Measurements from ENCODE around the gene DIPK1B.

Gene DIPK1B

GRCh38 chr9:136751814-136752213 is 39.4 kb downstream of the DIPK1B start:
- TF ChIP-seq ZSCAN5A (tag by site-specific recombination; IDR thresholded peaks at IDR 0.05) (peak; percentile 97), SETDB1 (IDR thresholded peaks at IDR 0.05; ENCODE audit: insufficient read length, low read length) (peak; percentile 71), PRDM1 (tag by site-specific recombination; IDR thresholded peaks at IDR 0.05) (peak; percentile 67), ZNF133 (tag by site-specific recombination; IDR thresholded peaks at IDR 0.05) (no peak)
- H3K9me3 ChIP-seq (ENCODE audit: control insufficient read depth, insufficient read depth, low read depth, low read length): no peaks in the 10 kb centered on the region
- CTCF ChIA-PET: interaction anchor here (0.7 to 2.2 kb wide), 3 partner anchors 9 to 283 kb away, joined by 3 to 8 read pairs (median 3); no protein-coding TSS in a partner anchor
- POLR2A ChIA-PET: no interaction called here
- H3K36me3 ChIP-seq (ENCODE audit: control insufficient read depth in 2 of 2, insufficient read depth in 1 of 2, low read length in 2 of 2): no peaks in the 10 kb centered on the region
- no peak overlapping the region for H3K4me3 ChIP-seq (ENCODE audit: low read depth, low read length)
- H3K4me1 ChIP-seq (ENCODE audit: control insufficient read depth, insufficient read depth, low read length): no peaks in the 10 kb centered on the region
- no peak overlapping the region for H3K27ac ChIP-seq (ENCODE audit: extremely low read depth, low read depth, low read length)

- Histone ChIP-seq H3K36me3 (ENCODE audit: control insufficient read depth in 2 of 2, insufficient read depth in 1 of 2, low read length in 2 of 2) (no peaks in the 10 kb centered on the region), H3K4me3 (ENCODE audit: low read depth, low read length) (no peak overlapping the region), H3K27ac (ENCODE audit: extremely low read depth, low read depth, low read length) (no peak overlapping the region), H3K4me1 (ENCODE audit: control insufficient read depth, insufficient read depth, low read length) (no peaks in the 10 kb centered on the region), H3K9me3 (ENCODE audit: control insufficient read depth, insufficient read depth, low read depth, low read length) (no peaks in the 10 kb centered on the region)
- TF ChIP-seq ZNF138 (tag by site-specific recombination; IDR thresholded peaks at IDR 0.05; ENCODE audit: borderline replicate concordance): no peak
- no peak for TF ChIP-seq ATF2 (tag by site-specific recombination; IDR thresholded peaks at IDR 0.05; ENCODE audit: low read depth)
- TF ChIP-seq ZNF768 (tag by site-specific recombination; IDR thresholded peaks at IDR 0.05): no peak
- no peak for TF ChIP-seq ZNF513 (tag by site-specific recombination; IDR thresholded peaks at IDR 0.05)
- TF ChIP-seq ZNF114 (tag by site-specific recombination; IDR thresholded peaks at IDR 0.05): no peak
- no peak for TF ChIP-seq ZNF600 (tag by site-specific recombination; IDR thresholded peaks at IDR 0.05)
- TF ChIP-seq GLIS1 (tag by site-specific recombination; IDR thresholded peaks at IDR 0.05): no peak
- TF ChIP-seq ZBTB1 (tag by site-specific recombination; IDR thresholded peaks at IDR 0.05): no peak
- TF ChIP-seq OVOL3 (tag by site-specific recombination; IDR thresholded peaks at IDR 0.05): no peak
- CTCF ChIA-PET: interaction anchor here (0.6 to 0.8 kb wide), 3 partner anchors 26 to 886 kb away, joined by 3 read pairs; no protein-coding TSS in a partner anchor
- POLR2A ChIA-PET: no interaction called here
These were observed 41.1 kb downstream of the DIPK1B start for GRCh38 chr9:136753371-136754058.

GRCh38 chr9:136754059-136754572 is 41.7 kb downstream of the DIPK1B start:
- ChIA-PET CTCF (interaction anchor here (0.6 to 0.8 kb wide), 3 partner anchors 26 to 887 kb away, joined by 3 read pairs; no protein-coding TSS in a partner anchor), POLR2A (no interaction called here)
- H3K4me1 ChIP-seq (ENCODE audit: control insufficient read depth, insufficient read depth, low read length): no peaks in the 10 kb centered on the region
- no peaks in the 10 kb centered on the region for H3K9me3 ChIP-seq (ENCODE audit: control insufficient read depth, insufficient read depth, low read depth, low read length)
- no peak overlapping the region for H3K27ac ChIP-seq (ENCODE audit: extremely low read depth, low read depth, low read length)
- H3K36me3 ChIP-seq (ENCODE audit: control insufficient read depth in 2 of 2, insufficient read depth in 1 of 2, low read length in 2 of 2): no peaks in the 10 kb centered on the region
- no peak for TF ChIP-seq ZNF692 (tag by site-specific recombination; IDR thresholded peaks at IDR 0.05)
- no peak for TF ChIP-seq ZNF623 (tag by site-specific recombination; IDR thresholded peaks at IDR 0.05)
- no peak for TF ChIP-seq KLF8 (tag by site-specific recombination; IDR thresholded peaks at IDR 0.05)
- TF ChIP-seq SP2 (tag by site-specific recombination; IDR thresholded peaks at IDR 0.05): no peak
- TF ChIP-seq ZNF266 (tag by site-specific recombination; IDR thresholded peaks at IDR 0.05; ENCODE audit: low read depth): no peak
- no peak for TF ChIP-seq ZNF549 (tag by site-specific recombination; IDR thresholded peaks at IDR 0.05)
- no peak for TF ChIP-seq ZBTB44 (tag by site-specific recombination; IDR thresholded peaks at IDR 0.05)
- H3K4me3 ChIP-seq (ENCODE audit: low read depth, low read length): no peak overlapping the region

All from HEK293 (cell line).